Fibroblast of villous mesenchyme (primary cell): Measurements from ENCODE around the gene OR10A5. TPM values are rescaled to one million over a fixed set of nuclear protein-coding genes. Genes with fewer than 3 reads are reported as not detected.
A peak's percentile ranks its signal among the peaks of the same experiment; 100 is the strongest.
"Not testable (repeated sequence)": the region's sequence is repeated elsewhere in the genome, so short reads cannot be mapped to it uniquely, and the experiment has no call there.

ENCODE experiments used
- DNase-seq: peaks from one replicate; pipeline ENCODE4 v3.0.0-alpha.2; 2010; ENCODE audit warnings: low read depth
- H3K4me3 ChIP-seq: 2 replicates; pipeline ENCODE4 v1.5.1; 2011; ENCODE audit warnings: low read depth, mild to moderate bottlenecking, low read length
- total RNA-seq: library from RNA; depleted of rRNA; stranded (reverse); fragments of >200 nt; gene quantifications from 2 replicates; pipeline ENCODE4 v1.2.3, GENCODE V29; 2012
- TF ChIP-seq, protein P1 (sequence below): IDR thresholded peaks from 2 replicates; pipeline ENCODE4 v1.5.1; 2012; ENCODE audit warnings: low read depth, mild to moderate bottlenecking, low read length; ENCODE audit not compliant: insufficient read depth

The OR10A5 gene
- total RNA-seq, 1 donor: not detected

DNA sequence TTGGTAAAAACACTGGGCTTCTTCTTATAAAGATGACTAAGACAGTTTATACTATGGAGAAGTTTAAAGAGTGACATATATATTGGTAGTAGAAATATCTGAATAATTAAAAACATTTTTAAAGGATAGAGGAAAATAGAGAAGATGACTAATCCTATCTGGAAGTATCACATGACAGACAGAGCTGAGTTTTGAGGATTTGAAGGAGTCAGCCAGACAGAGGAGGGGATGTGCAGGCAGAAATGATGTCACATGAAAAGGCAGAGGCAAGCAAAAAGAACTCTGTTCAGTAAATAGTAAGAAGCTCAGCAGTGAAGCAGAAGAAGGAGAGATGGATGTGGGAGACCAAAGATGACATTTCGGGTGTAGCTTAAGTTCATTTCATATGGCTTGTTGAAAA is 19.0 kb downstream of the OR10A5 start:
- DNase-seq: peak; percentile 28
- TF ChIP-seq, protein P1, sequence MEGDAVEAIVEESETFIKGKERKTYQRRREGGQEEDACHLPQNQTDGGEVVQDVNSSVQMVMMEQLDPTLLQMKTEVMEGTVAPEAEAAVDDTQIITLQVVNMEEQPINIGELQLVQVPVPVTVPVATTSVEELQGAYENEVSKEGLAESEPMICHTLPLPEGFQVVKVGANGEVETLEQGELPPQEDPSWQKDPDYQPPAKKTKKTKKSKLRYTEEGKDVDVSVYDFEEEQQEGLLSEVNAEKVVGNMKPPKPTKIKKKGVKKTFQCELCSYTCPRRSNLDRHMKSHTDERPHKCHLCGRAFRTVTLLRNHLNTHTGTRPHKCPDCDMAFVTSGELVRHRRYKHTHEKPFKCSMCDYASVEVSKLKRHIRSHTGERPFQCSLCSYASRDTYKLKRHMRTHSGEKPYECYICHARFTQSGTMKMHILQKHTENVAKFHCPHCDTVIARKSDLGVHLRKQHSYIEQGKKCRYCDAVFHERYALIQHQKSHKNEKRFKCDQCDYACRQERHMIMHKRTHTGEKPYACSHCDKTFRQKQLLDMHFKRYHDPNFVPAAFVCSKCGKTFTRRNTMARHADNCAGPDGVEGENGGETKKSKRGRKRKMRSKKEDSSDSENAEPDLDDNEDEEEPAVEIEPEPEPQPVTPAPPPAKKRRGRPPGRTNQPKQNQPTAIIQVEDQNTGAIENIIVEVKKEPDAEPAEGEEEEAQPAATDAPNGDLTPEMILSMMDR: no peak
- no peak overlapping the region for H3K4me3 ChIP-seq

DNA sequence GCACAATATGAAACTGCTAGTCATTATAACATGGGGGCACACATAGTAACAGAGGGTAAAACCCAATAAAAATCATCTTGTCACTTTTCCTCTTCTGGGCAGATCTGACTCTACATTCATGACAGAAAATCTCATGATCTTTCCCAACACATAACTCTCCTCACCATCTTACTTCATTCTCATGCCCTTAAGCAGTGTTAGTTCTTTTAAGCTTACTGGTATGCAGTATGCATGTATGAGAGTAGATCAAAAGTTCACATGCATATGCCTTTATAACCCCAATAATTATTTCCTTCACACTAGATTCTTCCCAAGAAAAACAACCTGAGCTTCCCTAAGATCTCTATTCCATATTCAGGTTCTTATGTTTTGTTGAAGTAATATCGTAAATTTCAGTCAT is 25.8 kb downstream of the OR10A5 start:
- TF ChIP-seq, protein P1: no peak
- no peak for DNase-seq
- no peak overlapping the region for H3K4me3 ChIP-seq

GRCh38 chr11:6875761-6876160 is 30.3 kb downstream of the OR10A5 start:
- TF ChIP-seq, protein P1: no peak
- H3K4me3 ChIP-seq: no peak overlapping the region
- no peak for DNase-seq

- TF ChIP-seq, protein P1: no peak
- H3K4me3 ChIP-seq: no peak within 1 kb of the TSS
- no peak for DNase-seq
These were observed 30.8 kb downstream of the OR10A5 start, which contains the start of gene OR10A4 for GRCh38 chr11:6876325-6876724. Gene OR10A4 (plus strand): TSS chr11:6876625. CDS start chr11:6876648, 23 bp downstream.

DNA sequence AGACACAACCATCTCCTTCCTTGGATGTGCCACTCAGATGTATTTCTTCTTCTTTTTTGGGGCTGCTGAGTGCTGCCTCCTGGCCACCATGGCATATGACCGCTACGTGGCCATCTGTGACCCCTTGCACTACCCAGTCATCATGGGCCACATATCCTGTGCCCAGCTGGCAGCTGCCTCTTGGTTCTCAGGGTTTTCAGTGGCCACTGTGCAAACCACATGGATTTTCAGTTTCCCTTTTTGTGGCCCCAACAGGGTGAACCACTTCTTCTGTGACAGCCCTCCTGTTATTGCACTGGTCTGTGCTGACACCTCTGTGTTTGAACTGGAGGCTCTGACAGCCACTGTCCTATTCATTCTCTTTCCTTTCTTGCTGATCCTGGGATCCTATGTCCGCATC is 31.4 kb downstream of the OR10A5 start:
- DNase-seq: no peak
- H3K4me3 ChIP-seq: no peak overlapping the region
- TF ChIP-seq, protein P1: no peak

GRCh38 chr11:6882751-6883150 is 37.3 kb downstream of the OR10A5 start:
- H3K4me3 ChIP-seq: no peak overlapping the region
- TF ChIP-seq, protein P1: no peak
- DNase-seq: no peak

DNA sequence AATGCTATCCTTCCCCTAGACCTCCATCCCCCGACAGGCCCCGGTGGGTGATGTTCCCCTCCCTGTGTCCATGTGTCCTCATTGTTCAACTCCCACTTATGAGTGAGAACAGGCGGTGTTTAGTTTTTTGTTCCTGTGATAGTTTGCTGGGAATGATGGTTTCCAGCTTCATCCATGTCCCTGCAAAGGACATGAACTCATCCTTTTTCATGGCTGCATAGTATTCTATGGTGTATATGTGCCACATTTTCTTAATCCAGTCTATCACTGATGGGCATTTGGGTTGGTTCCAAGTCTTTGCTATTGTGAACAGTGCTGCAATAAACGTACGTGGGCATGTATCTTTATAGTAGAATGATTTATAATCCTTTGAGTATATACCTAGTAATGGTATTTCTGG is 42.2 kb downstream of the OR10A5 start:
- H3K4me3 ChIP-seq, DNase-seq: not testable (repeated sequence)
